GOT3 (cell line): ENCODE data around the gene CCDC50.

ENCODE experiments used
- DNase-seq: peaks from one replicate; lab custom pipeline; 2025; ENCODE audit warnings: mixed read lengths; lab: John Stamatoyannopoulos, UW

Gene CCDC50

GRCh38 chr3:191328962-191329653 is at the start of gene CCDC50:
CCDC50 (plus strand) TSS chr3:191329394; CDS start chr3:191329675, 281 bp downstream.
- DNase-seq, result peak; percentile 25

GRCh38 chr3:191280111-191280510 is 49.1 kb upstream of the CCDC50 start:
- DNase-seq, result no peak

- DNase-seq, result no peak
Observed at GRCh38 chr3:191280882-191281281, 48.3 kb upstream of the CCDC50 start.

GRCh38 chr3:191282251-191283185 is 46.7 kb upstream of the CCDC50 start:
- DNase-seq, result no peak

- no peak for DNase-seq
Observed at GRCh38 chr3:191283400-191283799, 45.8 kb upstream of the CCDC50 start.

- DNase-seq, result no peak
Observed at GRCh38 chr3:191290311-191291025, 38.7 kb upstream of the CCDC50 start.

- no peak for DNase-seq
Observed at GRCh38 chr3:191292243-191293015, 36.8 kb upstream of the CCDC50 start.

- DNase-seq, result no peak
Observed at GRCh38 chr3:191294291-191294690, 34.9 kb upstream of the CCDC50 start.

- no peak for DNase-seq
Observed at GRCh38 chr3:191296041-191296541, 33.1 kb upstream of the CCDC50 start.

GRCh38 chr3:191298846-191299245 is 30.3 kb upstream of the CCDC50 start:
- DNase-seq, result no peak

- DNase-seq, result no peak
Observed at GRCh38 chr3:191300422-191300821, 28.8 kb upstream of the CCDC50 start.

- DNase-seq, result no peak
Observed at GRCh38 chr3:191301017-191301416, 28.2 kb upstream of the CCDC50 start.

- DNase-seq, result no peak
Observed at GRCh38 chr3:191301782-191302411, 27.3 kb upstream of the CCDC50 start.

- DNase-seq, result no peak
Observed at GRCh38 chr3:191302451-191302850, 26.7 kb upstream of the CCDC50 start.

GRCh38 chr3:191303596-191303995 is 25.6 kb upstream of the CCDC50 start:
- no peak for DNase-seq

- no peak for DNase-seq
Observed at GRCh38 chr3:191306428-191306827, 22.8 kb upstream of the CCDC50 start.

- no peak for DNase-seq
Observed at GRCh38 chr3:191307341-191307740, 21.9 kb upstream of the CCDC50 start.

GRCh38 chr3:191313296-191313695 is 15.9 kb upstream of the CCDC50 start:
- DNase-seq, result no peak

GRCh38 chr3:191314109-191314728 is 15.0 kb upstream of the CCDC50 start:
- DNase-seq, result no peak

GRCh38 chr3:191316876-191317603 is 12.2 kb upstream of the CCDC50 start:
- no peak for DNase-seq
